Lower lobe of right lung (tissue), 2 donors: Measurements from ENCODE around the gene DPP6. TPM values are rescaled to one million over a fixed set of nuclear protein-coding genes. Genes with fewer than 3 reads are reported as not detected.
"Not testable (repeated sequence)": the region's sequence is repeated elsewhere in the genome, so short reads cannot be mapped to it uniquely, and the experiment has no call there.

Experiments
- ATAC-seq, 2 donors: fragments of 200-7000 bp; cut with Tn5 transposase; one replicate each; pipeline ENCODE4 v1.9.1; 2020 to 2022; ENCODE audit warnings: mild to moderate bottlenecking in 2 of 2, moderate library complexity in 2 of 2
- DNase-seq: peaks from one replicate; pipeline ENCODE4 v3.0.0-alpha.2; 2020
- H3K27ac ChIP-seq: fragments of 200-600 bp; one replicate; pipeline ENCODE4 v1.8.0; 2022
- H3K27me3 ChIP-seq: fragments of 200-600 bp; one replicate; pipeline ENCODE4 v1.8.0; 2022; ENCODE audit warnings: low read depth
- H3K36me3 ChIP-seq: fragments of 200-600 bp; one replicate; pipeline ENCODE4 v1.8.0; 2022; ENCODE audit warnings: mild to moderate bottlenecking
- H3K4me1 ChIP-seq: fragments of 200-600 bp; one replicate; pipeline ENCODE4 v1.8.0; 2022
- H3K4me3 ChIP-seq: fragments of 200-600 bp; one replicate; pipeline ENCODE4 v1.8.0; 2022; ENCODE audit warnings: mild to moderate bottlenecking
- H3K9me3 ChIP-seq: fragments of 200-600 bp; one replicate; pipeline ENCODE4 v1.8.0; 2022
- intact Hi-C: fragments of 100-400 bp; cut with DNase I; formaldehyde crosslinking; loops from one replicate; pipeline ENCODE4 v1.11.0; 2022
- total RNA-seq: library from RNA; stranded (reverse); fragmentation: NEBNext Ultra II Directional; extraction: Animal tissue kit (Norgen Biotek cat#: 25700); gene quantifications from one replicate; pipeline ENCODE4 v1.2.1, GENCODE V29; 2021
- TF ChIP-seq, protein P1 (sequence below): fragments of 200-600 bp; IDR thresholded peaks from one replicate; pipeline ENCODE4 v1.8.0; 2022; ENCODE audit warnings: antibody characterized with exemption, mild to moderate bottlenecking
- donor health status: DM: no; HTN: yes; CAD: no; lungs with severe emphysema.

Gene DPP6
- total RNA-seq, 1 donor from 2014 or later, result 0.71 TPM

DNA sequence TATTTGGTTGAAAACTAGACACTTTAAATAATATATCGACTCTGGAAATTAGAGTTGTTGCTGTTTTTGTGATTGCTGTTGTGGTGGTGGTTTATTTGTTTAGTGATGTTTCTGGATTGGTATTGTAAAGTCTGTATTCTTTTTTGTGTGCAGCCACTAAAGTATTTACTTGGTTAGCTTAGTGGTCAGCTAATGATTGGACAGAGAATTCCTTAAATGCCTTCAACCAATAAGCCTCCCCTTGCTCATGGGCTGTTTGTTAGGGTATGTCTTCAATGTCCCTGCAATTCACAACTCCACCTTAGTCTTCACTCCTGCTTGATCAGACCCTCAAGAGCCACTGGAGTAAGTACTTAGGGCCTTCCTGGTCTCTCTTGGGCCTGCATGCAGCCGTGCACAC lies 879.7 kb downstream of the DPP6 start:
- TF ChIP-seq, protein P1, sequence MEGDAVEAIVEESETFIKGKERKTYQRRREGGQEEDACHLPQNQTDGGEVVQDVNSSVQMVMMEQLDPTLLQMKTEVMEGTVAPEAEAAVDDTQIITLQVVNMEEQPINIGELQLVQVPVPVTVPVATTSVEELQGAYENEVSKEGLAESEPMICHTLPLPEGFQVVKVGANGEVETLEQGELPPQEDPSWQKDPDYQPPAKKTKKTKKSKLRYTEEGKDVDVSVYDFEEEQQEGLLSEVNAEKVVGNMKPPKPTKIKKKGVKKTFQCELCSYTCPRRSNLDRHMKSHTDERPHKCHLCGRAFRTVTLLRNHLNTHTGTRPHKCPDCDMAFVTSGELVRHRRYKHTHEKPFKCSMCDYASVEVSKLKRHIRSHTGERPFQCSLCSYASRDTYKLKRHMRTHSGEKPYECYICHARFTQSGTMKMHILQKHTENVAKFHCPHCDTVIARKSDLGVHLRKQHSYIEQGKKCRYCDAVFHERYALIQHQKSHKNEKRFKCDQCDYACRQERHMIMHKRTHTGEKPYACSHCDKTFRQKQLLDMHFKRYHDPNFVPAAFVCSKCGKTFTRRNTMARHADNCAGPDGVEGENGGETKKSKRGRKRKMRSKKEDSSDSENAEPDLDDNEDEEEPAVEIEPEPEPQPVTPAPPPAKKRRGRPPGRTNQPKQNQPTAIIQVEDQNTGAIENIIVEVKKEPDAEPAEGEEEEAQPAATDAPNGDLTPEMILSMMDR, result no peak
- Histone ChIP-seq H3K4me3 (no peak overlapping the region), H3K27me3 (no peaks in the 10 kb centered on the region), H3K27ac (no peak overlapping the region), H3K36me3 (no peaks in the 10 kb centered on the region), H3K4me1 (peaks cover 20% of the 10 kb centered on the region), H3K9me3 (peaks cover 8% of the 10 kb centered on the region)
- ATAC-seq, result no peak
- DNase-seq, result no peak
- intact Hi-C loops, result no loop called here

DNA sequence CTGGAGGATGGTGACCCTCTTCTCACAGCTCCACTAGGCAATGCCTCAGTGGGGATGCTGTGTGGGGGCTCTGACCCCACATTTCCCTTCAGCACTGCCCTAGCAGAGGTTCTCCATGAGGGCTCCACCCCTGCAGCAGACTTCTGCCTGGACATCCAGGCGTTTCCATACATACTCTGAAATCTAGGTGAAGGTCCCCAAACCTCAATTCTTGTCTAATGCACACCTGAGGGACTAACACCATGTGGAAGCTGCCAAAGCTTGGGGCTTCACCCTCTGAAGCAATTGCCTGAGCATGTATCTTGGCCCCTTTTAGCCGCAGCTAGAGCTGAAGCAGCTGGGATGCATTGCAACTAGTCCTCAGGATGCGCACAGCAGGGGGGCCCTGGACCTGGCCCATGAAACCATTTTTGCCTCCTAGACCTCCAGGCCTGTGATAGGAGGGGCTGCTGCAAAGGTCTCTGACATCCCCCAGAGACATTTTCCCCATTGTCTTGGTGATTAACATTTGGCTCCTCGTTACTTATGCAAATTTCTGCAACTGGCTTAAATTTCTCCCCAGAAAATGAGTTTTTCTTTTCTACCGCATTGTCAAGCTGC lies 882.3 kb downstream of the DPP6 start:
- H3K9me3 ChIP-seq, intact Hi-C loops, H3K27me3 ChIP-seq, ATAC-seq, H3K36me3 ChIP-seq, H3K27ac ChIP-seq, H3K4me3 ChIP-seq, DNase-seq: not testable (repeated sequence)
- peaks cover 13% of the 10 kb centered on the region for H3K4me1 ChIP-seq

DNA sequence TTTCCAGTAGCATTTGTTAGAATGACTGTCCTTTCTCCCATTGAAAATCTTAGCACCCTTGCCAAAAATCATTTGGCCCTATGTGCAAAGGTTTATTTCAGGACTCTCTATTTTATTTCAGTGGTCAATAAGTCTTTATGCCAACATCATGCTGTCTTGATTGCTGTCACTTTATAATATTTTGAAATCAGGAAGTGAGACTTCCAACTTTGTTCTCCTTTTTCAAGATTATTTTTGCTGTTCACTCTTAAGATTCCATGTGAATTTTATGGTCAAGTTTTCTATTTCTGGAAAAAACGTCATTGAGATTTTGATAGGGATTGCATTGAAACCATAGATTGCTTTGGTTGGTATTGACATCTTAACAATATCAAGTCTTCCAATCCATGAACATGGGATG lies 885.6 kb downstream of the DPP6 start:
- no peaks in the 10 kb centered on the region for H3K4me1 ChIP-seq
- H3K9me3 ChIP-seq, result peaks cover 8% of the 10 kb centered on the region
- DNase-seq, result no peak
- no peak for ATAC-seq
- no peaks in the 10 kb centered on the region for H3K27me3 ChIP-seq
- H3K4me3 ChIP-seq, result no peak overlapping the region
- TF ChIP-seq, protein P1, result no peak
- H3K36me3 ChIP-seq, result peaks cover 4% of the 10 kb centered on the region
- intact Hi-C loops, result no loop called here
- no peak overlapping the region for H3K27ac ChIP-seq

DNA sequence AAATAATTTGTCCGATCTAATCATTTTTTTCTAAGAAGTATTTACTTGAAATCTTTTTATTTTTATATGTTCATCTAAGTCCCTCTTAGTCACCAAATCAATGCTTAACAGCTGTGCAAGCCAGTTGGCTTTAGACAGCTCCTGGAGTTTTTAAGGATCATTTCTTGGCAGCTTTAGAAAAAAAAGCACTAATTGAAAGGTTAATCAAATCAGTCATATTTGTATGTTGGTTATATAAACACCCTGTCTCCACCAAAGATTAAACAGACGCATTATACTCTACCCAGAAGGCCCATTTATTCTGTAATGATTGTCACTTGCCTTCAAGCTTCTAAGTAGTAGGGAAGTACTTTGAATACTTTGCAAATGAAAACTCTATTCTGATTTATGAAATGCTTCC lies 890.5 kb downstream of the DPP6 start:
- H3K9me3 ChIP-seq, result no peaks in the 10 kb centered on the region
- H3K36me3 ChIP-seq, result peaks cover 52% of the 10 kb centered on the region
- no peak overlapping the region for H3K27ac ChIP-seq
- H3K4me3 ChIP-seq, result no peak overlapping the region
- no peaks in the 10 kb centered on the region for H3K27me3 ChIP-seq
- TF ChIP-seq, protein P1, result no peak
- DNase-seq, result no peak
- intact Hi-C loops, result no loop called here
- H3K4me1 ChIP-seq, result no peaks in the 10 kb centered on the region
- ATAC-seq, result no peak
